Spleen (tissue), 7 donors: Measurements from ENCODE around the gene TNFAIP3.

Experiments used
- POLR2A ChIP-seq, 3 donors: fragments of 450-650 bp; IDR thresholded peaks; one replicate each; pipeline ENCODE4 v1.5.1; 2017; ENCODE audit warnings: antibody characterized with exemption in 3 of 3, mild to moderate bottlenecking in 1 of 3
- POLR2AphosphoS5 ChIP-seq, 3 donors: sonication (generic); formaldehyde crosslinking; IDR thresholded peaks; one replicate each; pipeline ENCODE4 v1.5.1; 2017; ENCODE audit warnings: antibody characterized with exemption in 3 of 3
- TF ChIP-seq, protein P1 (sequence below), 11 experiments: fragments of 200-600 bp in 7 of 11; fragments of 450-650 bp in 4 of 11; sonication (generic) in 4 of 11; IDR thresholded peaks in 8 of 11; conservative IDR thresholded peaks in 3 of 11; 1 replicate in 7 of 11; 2 replicates in 4 of 11; pipeline versions ENCODE4 v1.4.0 to v1.8.0; 2016 to 2021; ENCODE audit warnings: antibody characterized with exemption in 11 of 11, inconsistent platforms in 4 of 11, mild to moderate bottlenecking in 1 of 11
- donor health status: DM: no; HTN: no; CAD: no; lungs with moderate emphysema.
- donor health status: DM: no; HTN: no; CAD: no.
- donor health status: DM: no; HTN: no; CAD: no.

DNA sequence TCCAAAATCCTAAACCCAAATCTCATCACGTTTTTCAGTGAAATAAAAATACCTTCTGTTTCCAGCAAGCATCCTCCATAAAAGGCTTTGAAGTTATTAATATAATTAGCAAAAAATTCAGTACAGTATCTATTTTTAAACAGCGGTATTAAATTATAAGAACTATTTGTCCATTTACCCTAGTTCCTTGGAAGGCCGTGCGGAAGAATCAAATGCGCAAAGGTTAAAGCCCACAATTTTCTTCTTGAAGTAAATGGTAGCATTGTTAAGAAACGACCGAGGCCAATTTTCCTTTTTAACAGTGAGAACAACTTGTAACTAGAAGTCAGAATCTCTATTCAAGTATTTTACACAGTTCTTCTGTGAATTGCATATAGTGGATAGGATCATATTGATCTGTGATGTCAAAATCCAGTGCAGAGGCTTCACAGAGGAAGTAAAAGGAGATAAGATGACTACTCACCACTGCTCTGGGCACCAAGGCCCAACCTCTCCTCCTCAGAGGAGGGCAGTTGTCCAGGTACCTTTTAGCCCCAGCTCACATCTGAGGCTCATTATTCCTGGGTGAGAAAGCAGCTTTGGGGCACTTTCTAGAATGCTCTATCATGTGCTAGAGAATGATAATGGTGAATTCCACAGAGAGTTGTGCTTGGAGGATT lies 36.3 kb downstream of the TNFAIP3 start:
- TF ChIP-seq POLR2AphosphoS5 (IDR thresholded peaks at IDR 0.05) (no peak), POLR2A (IDR thresholded peaks at IDR 0.05) (no peak)
- TF ChIP-seq, protein P1, sequence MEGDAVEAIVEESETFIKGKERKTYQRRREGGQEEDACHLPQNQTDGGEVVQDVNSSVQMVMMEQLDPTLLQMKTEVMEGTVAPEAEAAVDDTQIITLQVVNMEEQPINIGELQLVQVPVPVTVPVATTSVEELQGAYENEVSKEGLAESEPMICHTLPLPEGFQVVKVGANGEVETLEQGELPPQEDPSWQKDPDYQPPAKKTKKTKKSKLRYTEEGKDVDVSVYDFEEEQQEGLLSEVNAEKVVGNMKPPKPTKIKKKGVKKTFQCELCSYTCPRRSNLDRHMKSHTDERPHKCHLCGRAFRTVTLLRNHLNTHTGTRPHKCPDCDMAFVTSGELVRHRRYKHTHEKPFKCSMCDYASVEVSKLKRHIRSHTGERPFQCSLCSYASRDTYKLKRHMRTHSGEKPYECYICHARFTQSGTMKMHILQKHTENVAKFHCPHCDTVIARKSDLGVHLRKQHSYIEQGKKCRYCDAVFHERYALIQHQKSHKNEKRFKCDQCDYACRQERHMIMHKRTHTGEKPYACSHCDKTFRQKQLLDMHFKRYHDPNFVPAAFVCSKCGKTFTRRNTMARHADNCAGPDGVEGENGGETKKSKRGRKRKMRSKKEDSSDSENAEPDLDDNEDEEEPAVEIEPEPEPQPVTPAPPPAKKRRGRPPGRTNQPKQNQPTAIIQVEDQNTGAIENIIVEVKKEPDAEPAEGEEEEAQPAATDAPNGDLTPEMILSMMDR (IDR thresholded peaks at IDR 0.05 in 8 of 11, conservative IDR thresholded peaks at IDR 0.05 in 3 of 11): no peak
